GM18498 (cell line): ENCODE results near the gene HDAC9.

Source experiments
- ATAC-seq: cut with Tn5 transposase; IDR thresholded peaks from one replicate; pipeline ENCODE4 v1.9.1; 2021; ENCODE audit warnings: mild to moderate bottlenecking, moderate library complexity; ENCODE audit not compliant: unreplicated experiment

Gene HDAC9

GRCh38 chr7:18495412-18496340 lies at the start of gene HDAC9:
Gene HDAC9 (plus strand): TSS chr7:18495749. CDS start chr7:18496303, 554 bp downstream.
- peak; percentile 92 for ATAC-seq

DNA sequence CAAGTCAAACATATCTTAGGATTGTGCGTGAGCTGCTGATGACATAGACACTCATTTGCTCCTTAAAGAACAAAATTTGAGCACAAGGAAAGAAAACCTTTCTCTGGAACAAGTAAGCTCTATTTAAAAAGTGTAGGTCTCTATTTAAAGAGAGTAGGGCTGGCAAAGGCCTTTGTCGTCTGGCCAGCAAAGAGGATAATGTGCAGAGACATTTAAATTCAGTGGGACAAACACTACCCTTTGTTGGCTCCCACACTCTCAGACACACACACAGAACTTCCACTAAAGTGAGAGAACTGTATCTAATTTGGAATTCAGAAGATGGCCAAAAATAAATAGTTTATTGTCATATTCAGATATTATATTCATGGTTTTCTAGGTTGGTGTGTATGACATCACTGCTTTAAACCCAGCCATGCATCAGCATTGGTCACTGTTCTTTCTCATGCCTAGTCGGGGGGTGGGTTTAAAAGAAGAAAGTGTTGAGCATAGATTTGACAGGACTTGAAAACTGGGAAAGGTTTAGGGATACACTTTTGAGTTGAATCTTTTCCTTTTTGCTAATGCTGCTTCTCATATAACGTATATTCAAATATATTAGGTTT lies 49.5 kb upstream of the HDAC9 start:
- no peak for ATAC-seq

- ATAC-seq = no peak
Observed at GRCh38 chr7:18450019-18450418, 45.5 kb upstream of the HDAC9 start.

DNA sequence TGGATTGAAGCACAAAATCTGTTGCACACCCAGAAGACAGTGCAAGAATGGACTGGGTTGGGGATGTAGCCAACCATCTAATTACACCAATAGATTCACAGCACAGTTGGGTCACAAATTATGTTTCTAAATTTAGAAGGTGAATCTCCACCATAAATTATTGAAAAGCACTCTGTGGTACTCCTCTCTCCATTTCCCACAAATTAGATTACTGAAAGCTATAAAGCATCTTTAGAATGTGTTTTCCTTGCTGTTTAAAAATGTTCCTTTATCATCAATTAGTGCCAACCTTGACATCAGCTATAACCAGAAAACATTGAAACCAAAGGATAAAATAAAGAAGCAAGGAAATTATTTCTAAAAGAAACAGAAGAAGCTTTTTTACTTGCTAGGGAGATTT lies 39.9 kb upstream of the HDAC9 start:
- no peak for ATAC-seq

GRCh38 chr7:18457832-18458231 lies 37.7 kb upstream of the HDAC9 start:
- ATAC-seq = no peak

GRCh38 chr7:18458830-18459229 lies 36.7 kb upstream of the HDAC9 start:
- peak; percentile 40 for ATAC-seq

DNA sequence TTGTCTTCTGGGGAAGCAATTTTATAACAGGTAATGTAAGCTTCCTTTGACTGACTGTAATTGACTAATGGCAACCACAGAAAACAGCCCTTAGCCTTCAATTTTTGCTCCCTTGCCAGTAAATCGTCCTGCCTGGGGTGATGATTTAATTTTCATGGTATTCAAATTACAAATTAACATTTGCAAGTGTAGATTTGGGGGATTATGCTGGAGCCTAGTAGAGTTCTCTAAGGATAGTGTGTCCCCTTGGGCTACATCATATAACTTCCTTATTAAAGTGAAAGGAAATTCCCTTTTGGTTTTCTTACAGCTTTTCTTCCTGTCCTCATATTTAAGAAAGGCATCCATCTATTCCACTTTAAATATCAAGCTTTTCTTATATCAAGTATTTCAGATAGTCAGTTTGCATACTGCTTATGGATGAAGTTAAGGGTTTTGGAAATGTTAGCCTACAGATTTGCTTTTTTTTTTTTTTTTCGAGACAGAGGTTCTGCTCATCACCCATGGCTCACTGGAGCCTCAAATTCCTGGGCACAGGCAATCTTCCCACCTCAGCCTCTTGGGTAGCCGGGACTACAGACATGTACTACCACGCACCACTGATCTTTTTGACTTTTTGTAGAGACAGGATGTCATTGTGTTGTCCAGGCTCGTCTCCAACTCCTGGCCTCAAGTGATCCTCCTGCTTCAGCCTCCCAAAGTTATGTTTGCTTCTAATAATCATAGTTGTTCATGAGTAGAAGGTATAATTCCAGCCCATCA lies 35.9 kb upstream of the HDAC9 start:
- no peak for ATAC-seq

GRCh38 chr7:18461785-18462467 lies 33.6 kb upstream of the HDAC9 start:
- ATAC-seq = no peak

GRCh38 chr7:18464830-18465229 lies 30.7 kb upstream of the HDAC9 start:
- no peak for ATAC-seq

DNA sequence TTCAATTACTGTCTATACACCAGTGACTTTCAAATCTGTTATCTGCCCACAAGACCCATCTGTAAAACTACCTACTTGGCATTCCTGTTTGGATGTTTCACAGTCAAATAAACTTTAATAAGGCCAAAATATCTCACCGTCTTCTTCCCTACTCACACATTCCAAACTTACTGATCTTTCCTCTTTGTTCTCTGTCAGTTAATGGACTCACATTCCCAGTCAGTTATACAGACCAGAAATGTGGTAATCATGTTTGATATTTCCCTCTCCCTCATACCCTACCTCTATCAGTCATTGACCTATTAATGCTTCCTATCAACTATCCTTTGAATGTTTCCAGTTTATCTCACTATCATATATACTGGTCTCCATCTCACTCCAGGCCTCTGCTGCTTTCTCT lies 28.5 kb upstream of the HDAC9 start:
- ATAC-seq = no peak

DNA sequence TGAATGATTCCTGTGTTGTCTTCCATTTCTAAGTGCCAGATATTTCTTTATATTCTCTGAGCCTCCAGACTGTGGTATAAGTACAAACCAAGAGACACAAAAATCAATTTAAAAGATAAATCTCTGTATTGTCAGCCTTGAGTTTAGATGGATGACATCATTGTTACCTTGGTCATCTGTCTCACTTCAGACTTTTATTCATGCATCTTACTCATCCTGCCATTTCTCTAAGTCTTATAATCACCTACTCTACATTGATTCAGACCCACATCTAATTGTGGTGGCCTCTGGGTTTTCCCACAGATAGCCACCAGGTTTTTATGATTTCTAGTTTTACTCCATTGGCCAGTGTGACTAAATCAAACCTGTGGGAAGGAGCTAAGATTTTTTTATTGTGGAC lies 26.8 kb upstream of the HDAC9 start:
- no peak for ATAC-seq

DNA sequence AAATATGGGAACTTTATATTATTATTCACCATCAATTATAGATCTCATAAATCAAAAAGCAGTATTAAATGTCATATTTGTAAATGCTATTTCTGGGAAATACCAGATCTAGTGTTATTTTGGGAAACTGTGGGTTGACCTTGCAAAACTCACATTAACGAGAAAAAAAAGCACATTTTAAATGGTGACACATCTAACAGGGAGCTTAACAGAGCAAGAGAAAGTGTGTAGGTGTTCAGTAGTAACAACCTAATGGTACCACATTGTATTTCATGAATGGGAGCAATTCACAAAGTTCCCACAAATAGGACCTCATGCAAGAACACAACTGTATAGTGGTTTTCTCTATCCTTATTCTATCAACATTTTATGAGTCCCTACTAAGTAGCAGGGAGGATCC lies 26.2 kb upstream of the HDAC9 start:
- no peak for ATAC-seq

GRCh38 chr7:18471476-18472160 lies 23.9 kb upstream of the HDAC9 start:
- ATAC-seq = no peak

DNA sequence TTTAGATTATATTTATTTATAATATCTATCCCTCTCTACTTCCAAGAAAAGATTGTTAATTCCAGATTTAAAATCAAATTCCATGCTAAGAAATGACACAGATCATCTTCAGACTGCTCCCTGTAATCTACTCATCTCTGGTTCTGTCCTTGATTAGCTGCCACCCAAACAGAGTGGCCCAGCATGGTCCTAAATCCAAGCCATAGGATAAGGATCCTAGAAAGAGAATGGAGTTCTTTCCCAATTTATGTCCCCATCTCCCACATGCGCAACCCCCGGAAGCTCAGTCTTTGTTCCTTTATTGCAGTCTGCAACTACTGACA lies 23.4 kb upstream of the HDAC9 start:
- no peak for ATAC-seq

GRCh38 chr7:18473119-18473518 lies 22.4 kb upstream of the HDAC9 start:
- ATAC-seq = no peak

DNA sequence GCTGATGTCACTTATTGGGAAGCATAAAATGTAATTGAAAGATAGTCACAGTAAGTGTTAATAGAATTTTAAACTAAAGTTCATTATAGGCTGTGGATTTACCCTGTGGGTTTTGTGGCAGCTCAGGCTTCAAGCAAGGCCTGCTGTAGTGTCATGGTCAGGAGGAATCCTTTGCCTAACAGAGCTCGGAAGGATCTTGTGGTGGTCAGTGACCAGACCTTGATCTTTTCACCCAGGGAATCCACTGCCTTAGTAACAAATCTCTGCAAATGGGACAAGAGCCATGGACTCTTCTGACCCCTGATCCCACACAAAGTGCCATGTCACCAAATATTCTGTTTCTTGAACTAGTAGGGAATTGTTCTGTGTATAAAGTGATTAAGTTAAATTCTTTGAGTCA lies 20.6 kb upstream of the HDAC9 start:
- ATAC-seq = no peak

GRCh38 chr7:18475488-18475887 lies 20.1 kb upstream of the HDAC9 start:
- ATAC-seq = no peak

- ATAC-seq = no peak
Observed at GRCh38 chr7:18481776-18482175, 13.8 kb upstream of the HDAC9 start.

DNA sequence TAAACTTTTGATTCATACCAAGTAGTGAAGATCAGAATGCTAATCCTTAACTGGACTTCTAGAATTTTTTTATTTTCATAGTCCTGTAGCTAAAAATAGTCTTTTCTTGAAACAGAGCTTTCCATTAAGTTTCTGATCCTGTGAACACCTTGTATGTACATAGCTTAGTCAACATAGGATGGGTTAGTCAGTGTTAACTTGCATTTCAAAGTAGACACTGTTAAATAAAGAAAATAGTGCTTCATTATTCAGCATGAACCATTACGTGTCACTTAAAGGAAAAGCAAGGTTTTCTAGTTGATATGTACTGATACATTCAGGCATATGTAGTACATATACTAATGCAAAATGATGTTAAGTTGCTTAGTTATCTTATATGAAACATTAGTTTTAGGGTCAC lies 7.5 kb upstream of the HDAC9 start:
- no peak for ATAC-seq

DNA sequence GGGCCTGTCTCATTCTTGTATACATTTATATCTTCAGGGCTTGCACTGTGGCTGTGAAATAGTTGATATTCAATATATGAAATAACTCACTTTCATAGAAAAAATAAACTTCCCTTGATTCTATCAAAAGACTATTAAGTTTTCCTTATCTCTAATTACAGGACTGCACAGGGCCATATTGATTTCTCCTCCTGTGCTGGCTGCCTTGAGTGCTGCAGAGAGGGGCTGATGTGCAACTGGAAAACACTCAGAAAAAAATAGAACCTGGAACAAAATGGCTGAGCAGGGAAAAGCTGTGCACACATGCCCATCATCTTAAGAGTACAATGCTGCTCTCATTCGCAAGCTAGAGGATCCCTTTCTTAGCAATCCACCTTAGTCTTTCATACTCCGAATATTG lies 5.9 kb upstream of the HDAC9 start:
- no peak for ATAC-seq

DNA sequence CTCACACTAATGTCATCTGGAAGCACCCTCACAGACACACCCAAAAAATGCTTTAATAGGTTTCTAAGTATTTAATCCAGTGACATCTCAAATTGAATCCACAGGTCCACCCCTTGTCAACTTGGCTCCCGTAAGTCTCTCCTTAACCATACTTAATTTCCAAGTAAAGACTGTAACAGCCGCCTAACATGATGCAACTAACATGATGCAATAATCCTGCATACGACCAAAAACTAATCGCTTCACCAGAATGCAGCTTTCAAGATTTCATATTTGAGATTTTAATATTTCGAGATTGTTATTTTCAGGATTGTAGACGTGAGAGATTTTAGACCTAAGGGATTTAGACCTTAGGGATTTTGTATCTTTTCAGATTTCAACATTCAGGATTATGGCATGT lies 3.7 kb upstream of the HDAC9 start:
- no peak for ATAC-seq
